K562 (cell line): ENCODE data around the gene EFNA5. TPM values are rescaled to one million over a fixed set of nuclear protein-coding genes. Genes with fewer than 3 reads are reported as not detected.

Experiments used
- ATAC-seq: fragments of 200-7000 bp; cut with Tn5 transposase; 3 replicates; pipeline ENCODE4 v1.9.1; 2020; ENCODE audit warnings: moderate library complexity
- BruUV-seq: library from RNA; stranded (reverse); fragments of 400-500 nt; replicated peaks from 2 replicates; lab custom pipeline; 2021; lab: Mats Ljungman, UMichigan
- CTCF ChIA-PET: fragments of 300-600 bp; formaldehyde crosslinking; extraction: SDS; loops from one replicate; lab custom pipeline; 2021; ENCODE audit warnings: low intra/inter-chr PET ratio; lab: Yijun Ruan, JAX
- POLR2A ChIA-PET: fragments of 300-600, 350-650 bp; sonication (Branson Sonifier 250); formaldehyde crosslinking; extraction: SDS; loops from one replicate; lab custom pipeline; 2021; ENCODE audit warnings: antibody characterized with exemption, inconsistent platforms; lab: Yijun Ruan, JAX
- DNase-seq, 4 experiments: peaks; one replicate each; pipeline versions ENCODE4 v3.0.0 to v3.0.0-alpha.2; 2011 to 2018; ENCODE audit warnings: low spot score in 3 of 4, mixed read lengths in 3 of 4; ENCODE audit errors: extremely low read depth in 1 of 4
- FAIRE-seq: peaks from 2 replicates; lab custom pipeline; 2011; peaks lifted over from hg19 to GRCh38; lab: Jason Lieb, UNC
- H2AFZ ChIP-seq: 2 replicates; pipeline ENCODE4 v1.6.0; 2011; ENCODE audit warnings: low read depth, low read length, control low read depth, inconsistent platforms
- H3K27ac ChIP-seq: fragments of 200-600 bp; 3 replicates; pipeline ENCODE4 v1.8.0; 2011; ENCODE audit warnings: low read depth, mild to moderate bottlenecking, control low read depth, inconsistent platforms, low read length, moderate library complexity, mixed read lengths; ENCODE audit errors: extremely low read depth
- H3K27me3 ChIP-seq, 2 experiments: fragments of 300-600 bp in 1 of 2; 2 replicates in 1 of 2; 3 replicates in 1 of 2; pipeline versions ENCODE4 v1.6.0 to v1.8.0; 2011; ENCODE audit warnings: inconsistent platforms in 2 of 2, low read length in 2 of 2, mild to moderate bottlenecking in 1 of 2, mixed read lengths in 1 of 2, moderate library complexity in 1 of 2; ENCODE audit not compliant: control insufficient read depth in 2 of 2, insufficient read depth in 2 of 2
- H3K36me3 ChIP-seq: fragments of 300-600 bp; 3 replicates; pipeline ENCODE4 v1.8.0; 2011; ENCODE audit warnings: mild to moderate bottlenecking, low read length, inconsistent platforms; ENCODE audit not compliant: control insufficient read depth, insufficient read depth
- H3K4me1 ChIP-seq, 2 experiments: fragments of 200-600 bp in 1 of 2; replicated peaks in 1 of 2; 2 replicates in 1 of 2; 3 replicates in 1 of 2; pipeline versions ENCODE4 v1.5.1 to v1.8.0; 2011; ENCODE audit warnings: inconsistent platforms in 2 of 2, low read length in 2 of 2, mild to moderate bottlenecking in 1 of 2, mixed read lengths in 1 of 2, moderate library complexity in 1 of 2; ENCODE audit not compliant: control insufficient read depth in 2 of 2, insufficient read depth in 2 of 2
- H3K4me2 ChIP-seq: 2 replicates; pipeline ENCODE4 v1.6.1; 2011; ENCODE audit warnings: low read length, control low read depth, inconsistent platforms, mixed read lengths; ENCODE audit not compliant: insufficient read depth
- H3K4me3 ChIP-seq: fragments of 200-600 bp; sonication (generic), shearing (Covaris generic); 2 replicates; pipeline ENCODE4 v1.5.1; 2016; ENCODE audit warnings: control low read depth, inconsistent platforms
- H3K79me2 ChIP-seq: fragments of 200-600 bp; 3 replicates; pipeline ENCODE4 v1.8.0; 2011; ENCODE audit warnings: low read length, inconsistent platforms; ENCODE audit not compliant: control insufficient read depth, insufficient read depth
- H3K9ac ChIP-seq, 2 experiments: 2 replicates each; pipeline versions ENCODE4 v1.6.0 to v1.6.1; 2011; ENCODE audit warnings: low read depth in 2 of 2, low read length in 2 of 2, control low read depth in 1 of 2, inconsistent platforms in 1 of 2, mild to moderate bottlenecking in 1 of 2, mixed read lengths in 1 of 2; ENCODE audit not compliant: insufficient read depth in 1 of 2
- H3K9me1 ChIP-seq: one replicate; pipeline ENCODE4 v1.6.0; 2011; ENCODE audit warnings: inconsistent platforms, mild to moderate bottlenecking, low read length, moderate library complexity; ENCODE audit not compliant: control insufficient read depth, insufficient read depth
- H3K9me3 ChIP-seq: replicated peaks from 2 replicates; pipeline ENCODE4 v1.5.1; 2011; ENCODE audit warnings: low read depth, low read length, inconsistent platforms; ENCODE audit not compliant: control insufficient read depth, insufficient read depth
- H4K20me1 ChIP-seq: replicated peaks from 2 replicates; pipeline ENCODE4 v1.6.1; 2011; ENCODE audit warnings: low read length, inconsistent platforms, mixed read lengths; ENCODE audit not compliant: control insufficient read depth, insufficient read depth
- CHCHD3 ChIP-seq: fragments of 250-450 bp; sonication (Bioruptor Pico); IDR thresholded peaks from 2 replicates; pipeline ENCODE4 v2.1.2; 2022; ENCODE audit warnings: mild to moderate bottlenecking
- RCOR1 ChIP-seq, 2 experiments: IDR thresholded peaks; 2 replicates each; pipeline ENCODE4 v1.6.1; 2012; ENCODE audit warnings: low read depth in 2 of 2, low read length in 2 of 2, borderline replicate concordance in 1 of 2, improper control_type of control experiment in 1 of 2
- SIRT6 ChIP-seq: IDR thresholded peaks from one replicate; pipeline ENCODE4 v1.6.1; 2012; ENCODE audit warnings: low read depth, mild to moderate bottlenecking, control low read depth, inconsistent platforms, low read length, moderate library complexity
- SP2 ChIP-seq: IDR thresholded peaks from 2 replicates; pipeline ENCODE4 v1.6.1; 2011; ENCODE audit warnings: mild to moderate bottlenecking, low read depth, low read length, moderate library complexity; ENCODE audit not compliant: poor library complexity, severe bottlenecking; ENCODE audit errors: extremely low read depth
- USF1 ChIP-seq: sonication (generic); formaldehyde crosslinking; IDR thresholded peaks from 2 replicates; pipeline ENCODE4 v1.9.0; 2022; ENCODE audit warnings: mild to moderate bottlenecking, missing genetic modification reagents
- ZNF146 ChIP-seq: IDR thresholded peaks from one replicate; pipeline ENCODE4 v1.6.1; 2018; ENCODE audit warnings: missing compliant biosample characterization; ENCODE audit not compliant: unreplicated experiment
- ZNF282 ChIP-seq: sonication (generic); formaldehyde crosslinking; IDR thresholded peaks from 2 replicates; pipeline ENCODE4 v1.8.1; 2023; ENCODE audit warnings: missing genetic modification reagents
- WGBS: fragments of 100-300 bp; shearing (Covaris generic); methylation state at CpG from one replicate; pipeline ENCODE4 v1.1.6; 2016; ENCODE audit warnings: low coverage, mixed read lengths; ENCODE audit not compliant: insufficient coverage; ENCODE audit errors: missing lambda C conversion rate; 5-methylcytosine and 5-hydroxymethylcytosine counted together
- in situ Hi-C: fragments of 300-500 bp; cut with MboI; formaldehyde crosslinking; loops from 4 replicates; pipeline ENCODE4 v1.15.0; 2018; ENCODE audit warnings: inconsistent platforms, mixed read lengths
- intact Hi-C: fragments of 100-400 bp; cut with micrococcal nuclease; formaldehyde crosslinking; loops from 2 replicates; pipeline ENCODE4 v1.14.2; 2022
- polyA plus RNA-seq, 8 experiments: library from polyadenylated mRNA; depleted of rRNA in 4 of 8; stranded (reverse) in 5 of 8; unstranded in 3 of 8; fragments of >200 nt; fragmentation: Nextera tagmentation in 2 of 8; fragmentation: Illumina TruSeq in 1 of 8; extraction: Ambion mirVana in 2 of 8; extraction: Trizol in 1 of 8; gene quantifications; 2 replicates each; pipeline versions ENCODE4 v1.2.1 to v1.2.3, GENCODE V29; 2011 to 2014; ENCODE audit warnings: inconsistent platforms in 1 of 8, missing spikeins in 1 of 8
- total RNA-seq, 7 experiments: library from RNA; depleted of rRNA in 6 of 7; stranded (reverse); fragments of >200 nt in 6 of 7; fragmentation: Illumina TruSeq in 2 of 7; extraction: Trizol in 2 of 7; gene quantifications; 2 replicates each; pipeline versions ENCODE4 v1.2.1 to v1.2.3, GENCODE V29; 2011 to 2021; ENCODE audit warnings: low replicate concordance in 1 of 7
- TF ChIP-seq, protein P1 (sequence below): fragments of 450-650 bp; formaldehyde crosslinking; IDR thresholded peaks from 2 replicates; pipeline ENCODE4 v1.4.0; 2022; ENCODE audit warnings: missing genetic modification characterization

The EFNA5 gene
- total and polyA plus RNA-seq, 9 of the 15 experiments (the other 6 are each of a cell fraction or from before 2014, with no cell fraction given): 0.20 TPM; not detected in 8

DNA sequence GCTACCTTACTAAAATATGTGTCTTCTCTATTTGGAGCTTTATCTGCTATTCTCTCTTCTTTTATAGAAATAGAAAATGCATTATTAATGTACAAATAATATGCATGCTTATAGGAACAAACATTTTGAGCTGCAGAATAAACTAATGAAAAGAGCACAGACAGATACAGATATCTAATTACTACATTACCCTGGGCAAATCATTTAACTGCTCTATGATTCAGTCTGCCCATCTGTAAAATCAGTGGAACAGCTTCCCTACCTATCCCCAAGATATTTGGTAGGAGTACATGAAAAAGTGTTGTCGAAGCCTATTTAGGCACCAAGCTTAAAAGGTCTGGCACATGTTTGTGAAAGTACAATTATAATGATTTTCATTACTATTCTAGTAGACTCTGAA lies 166.3 kb downstream of the EFNA5 start:
- Histone ChIP-seq H3K27ac (no peak overlapping the region), H3K36me3 (no peaks in the 10 kb centered on the region), H3K4me2 (no peak overlapping the region), H3K4me3 (no peak overlapping the region), H3K27me3 (no peaks in the 10 kb centered on the region), H3K79me2 (no peaks in the 10 kb centered on the region), H2AFZ (no peak overlapping the region), H3K9ac (no peak overlapping the region), H3K4me1 (no peaks in the 10 kb centered on the region), H4K20me1 (no peaks in the 10 kb centered on the region), H3K9me3 (no peaks in the 10 kb centered on the region), H3K9me1 (no peaks in the 10 kb centered on the region)
- in situ Hi-C loops (no loop called here), intact Hi-C loops (no loop called here)
- ATAC-seq (no peak), DNase-seq (no peak), FAIRE-seq (no peak)
- ChIA-PET CTCF (no interaction called here), POLR2A (no interaction called here)
- TF ChIP-seq, protein P1, sequence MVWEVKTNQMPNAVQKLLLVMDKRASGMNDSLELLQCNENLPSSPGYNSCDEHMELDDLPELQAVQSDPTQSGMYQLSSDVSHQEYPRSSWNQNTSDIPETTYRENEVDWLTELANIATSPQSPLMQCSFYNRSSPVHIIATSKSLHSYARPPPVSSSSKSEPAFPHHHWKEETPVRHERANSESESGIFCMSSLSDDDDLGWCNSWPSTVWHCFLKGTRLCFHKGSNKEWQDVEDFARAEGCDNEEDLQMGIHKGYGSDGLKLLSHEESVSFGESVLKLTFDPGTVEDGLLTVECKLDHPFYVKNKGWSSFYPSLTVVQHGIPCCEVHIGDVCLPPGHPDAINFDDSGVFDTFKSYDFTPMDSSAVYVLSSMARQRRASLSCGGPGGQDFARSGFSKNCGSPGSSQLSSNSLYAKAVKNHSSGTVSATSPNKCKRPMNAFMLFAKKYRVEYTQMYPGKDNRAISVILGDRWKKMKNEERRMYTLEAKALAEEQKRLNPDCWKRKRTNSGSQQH: no peak
- TF ChIP-seq SIRT6 (no peak), SP2 (no peak), ZNF282 (no peak), ZNF146 (CRISPR knock-in tag) (no peak), RCOR1 (IDR thresholded peaks at IDR 0.05; ENCODE audit: borderline replicate concordance in 1 of 2, low read depth in 2 of 2, low read length in 2 of 2) (no peak), CHCHD3 (CRISPR knock-in tag) (no peak), USF1 (CRISPR knock-in tag) (no peak)
- BruUV-seq: no TSS peak
- 0% methylated on average over 1 of the region's 1 CpG for WGBS
